Neural cell (in vitro differentiated cells): ENCODE measurements around the gene ZNF513. TPM values are rescaled to one million over a fixed set of nuclear protein-coding genes. Genes with fewer than 3 reads are reported as not detected.
A peak's percentile ranks its signal among the peaks of the same experiment; 100 is the strongest.

Experiments used
- H2AFZ ChIP-seq: fragments of 200-600, 300-800 bp; sonication (generic), shearing (Covaris generic); 2 replicates; pipeline ENCODE4 v1.6.0; 2014; ENCODE audit warnings: low read depth, mild to moderate bottlenecking, antibody characterized with exemption, low read length, moderate library complexity
- H3F3A ChIP-seq: fragments of 200-600 bp; shearing (Covaris generic); 2 replicates; pipeline ENCODE4 v1.6.1; 2016; ENCODE audit warnings: mild to moderate bottlenecking, moderate library complexity, mixed read lengths, antibody characterized with exemption, low read length; ENCODE audit not compliant: insufficient read depth, poor library complexity, severe bottlenecking
- H3K27ac ChIP-seq: fragments of 200-600, 300-800 bp; sonication (generic), shearing (Covaris generic); 2 replicates; pipeline ENCODE4 v1.5.1; 2014; ENCODE audit warnings: mild to moderate bottlenecking, low read length, moderate library complexity
- H3K27me3 ChIP-seq: fragments of 300-800, 200-600 bp; sonication (generic), shearing (Covaris generic); 2 replicates; pipeline ENCODE4 v1.6.0; 2014; ENCODE audit warnings: mild to moderate bottlenecking, low read depth, low read length, moderate library complexity; ENCODE audit not compliant: insufficient read depth
- H3K36me3 ChIP-seq: fragments of 300-800, 200-600 bp; sonication (generic), shearing (Covaris generic); 2 replicates; pipeline ENCODE4 v1.5.1; 2014; ENCODE audit warnings: mild to moderate bottlenecking, antibody characterized with exemption, low read length, moderate library complexity; ENCODE audit not compliant: insufficient read depth
- H3K4me2 ChIP-seq: fragments of 300-800, 200-600 bp; sonication (generic), shearing (Covaris generic); 2 replicates; pipeline ENCODE4 v1.6.0; 2014; ENCODE audit warnings: mild to moderate bottlenecking, low read length
- H3K4me3 ChIP-seq: fragments of 300-800, 200-600 bp; sonication (generic), shearing (Covaris generic); 2 replicates; pipeline ENCODE4 v1.5.1; 2014; ENCODE audit warnings: mild to moderate bottlenecking, low read length, moderate library complexity
- H3K79me2 ChIP-seq: fragments of 200-600 bp; shearing (Covaris generic); replicated peaks from 2 replicates; pipeline ENCODE4 v1.6.0; 2014; ENCODE audit warnings: mild to moderate bottlenecking, low read length, moderate library complexity; ENCODE audit not compliant: insufficient read depth
- H3K9ac ChIP-seq: fragments of 300-800, 200-600 bp; sonication (generic), shearing (Covaris generic); 2 replicates; pipeline ENCODE4 v1.6.1; 2016; ENCODE audit warnings: mild to moderate bottlenecking, low read length, mixed read lengths
- H3K9me2 ChIP-seq: fragments of 200-600 bp; shearing (Covaris generic); 2 replicates; pipeline ENCODE4 v1.6.1; 2016; ENCODE audit warnings: mild to moderate bottlenecking, low read length, mixed read lengths; ENCODE audit not compliant: insufficient read depth
- H3K9me3 ChIP-seq: fragments of 200-600, 300-800 bp; sonication (generic), shearing (Covaris generic); 2 replicates; pipeline ENCODE4 v1.6.1; 2016; ENCODE audit warnings: mild to moderate bottlenecking, mixed run types, low read length, moderate library complexity, mixed read lengths
- H4K20me1 ChIP-seq: fragments of 200-600 bp; shearing (Covaris generic); 2 replicates; pipeline ENCODE4 v1.6.1; 2016; ENCODE audit warnings: mild to moderate bottlenecking, mixed run types; ENCODE audit not compliant: insufficient read depth
- CTCF ChIP-seq: fragments of 450-650 bp; IDR thresholded peaks from 2 replicates; pipeline ENCODE4 v1.5.1; 2014; ENCODE audit warnings: antibody characterized with exemption, mild to moderate bottlenecking, moderate library complexity; ENCODE audit not compliant: poor library complexity, severe bottlenecking
- EP300 ChIP-seq: fragments of 450-650 bp; conservative IDR thresholded peaks from 2 replicates; pipeline ENCODE4 v1.6.1; 2014; ENCODE audit warnings: antibody characterized with exemption, mild to moderate bottlenecking, moderate library complexity; ENCODE audit not compliant: poor library complexity, severe bottlenecking
- EZH2 ChIP-seq: fragments of 200-600, 300-800 bp; shearing (Covaris generic), sonication (generic); IDR thresholded peaks from 2 replicates; pipeline ENCODE4 v1.6.1; 2014; ENCODE audit warnings: antibody characterized with exemption, low read length, borderline replicate concordance, mild to moderate bottlenecking; ENCODE audit not compliant: insufficient read depth, poor library complexity, severe bottlenecking
- MXI1 ChIP-seq: fragments of 450-650 bp; conservative IDR thresholded peaks from 2 replicates; pipeline ENCODE4 v1.6.1; 2014; ENCODE audit warnings: antibody characterized with exemption, mild to moderate bottlenecking; ENCODE audit not compliant: poor library complexity, severe bottlenecking
- POLR2AphosphoS5 ChIP-seq: IDR thresholded peaks from 2 replicates; pipeline ENCODE4 v1.6.1; 2012
- RAD21 ChIP-seq: fragments of 450-650 bp; conservative IDR thresholded peaks from 2 replicates; pipeline ENCODE4 v1.6.1; 2014; ENCODE audit warnings: antibody characterized with exemption, mild to moderate bottlenecking, moderate library complexity
- REST ChIP-seq: IDR thresholded peaks from 2 replicates; pipeline ENCODE4 v1.6.1; 2012; ENCODE audit warnings: borderline replicate concordance
- SMC3 ChIP-seq: fragments of 450-650 bp; conservative IDR thresholded peaks from 2 replicates; pipeline ENCODE4 v1.6.1; 2014; ENCODE audit warnings: antibody characterized with exemption, mild to moderate bottlenecking, moderate library complexity; ENCODE audit not compliant: poor library complexity
- TAF1 ChIP-seq: IDR thresholded peaks from 2 replicates; pipeline ENCODE4 v1.6.1; 2012; ENCODE audit warnings: low read depth
- polyA plus RNA-seq: library from polyadenylated mRNA; depleted of rRNA; stranded (reverse); fragments of >200 nt; gene quantifications from 2 replicates; pipeline ENCODE4 v1.2.3, GENCODE V29; 2014

Gene ZNF513
- polyA plus RNA-seq, 1 donor from 2014 or later: 40.5 TPM

- Histone ChIP-seq H3K4me2 (no peak overlapping the region), H3K9me3 (no peaks in the 10 kb centered on the region), H3F3A (no peaks in the 10 kb centered on the region), H3K9ac (no peak overlapping the region), H3K79me2 (peaks cover 13% of the 10 kb centered on the region), H3K27me3 (no peaks in the 10 kb centered on the region), H4K20me1 (no peaks in the 10 kb centered on the region), H3K27ac (no peak overlapping the region), H2AFZ (no peak overlapping the region), H3K36me3 (no peaks in the 10 kb centered on the region), H3K9me2 (no peaks in the 10 kb centered on the region), H3K4me3 (no peak overlapping the region)
- TF ChIP-seq RAD21: no peak
- no peak for TF ChIP-seq SMC3
- no peak for TF ChIP-seq POLR2AphosphoS5
- TF ChIP-seq EZH2: no peak
- no peak for TF ChIP-seq REST
- no peak for TF ChIP-seq TAF1
- TF ChIP-seq CTCF: no peak
- no peak for TF ChIP-seq MXI1
Measured at GRCh38 chr2:27412419-27413152, 32.1 kb upstream of the ZNF513 start.

DNA sequence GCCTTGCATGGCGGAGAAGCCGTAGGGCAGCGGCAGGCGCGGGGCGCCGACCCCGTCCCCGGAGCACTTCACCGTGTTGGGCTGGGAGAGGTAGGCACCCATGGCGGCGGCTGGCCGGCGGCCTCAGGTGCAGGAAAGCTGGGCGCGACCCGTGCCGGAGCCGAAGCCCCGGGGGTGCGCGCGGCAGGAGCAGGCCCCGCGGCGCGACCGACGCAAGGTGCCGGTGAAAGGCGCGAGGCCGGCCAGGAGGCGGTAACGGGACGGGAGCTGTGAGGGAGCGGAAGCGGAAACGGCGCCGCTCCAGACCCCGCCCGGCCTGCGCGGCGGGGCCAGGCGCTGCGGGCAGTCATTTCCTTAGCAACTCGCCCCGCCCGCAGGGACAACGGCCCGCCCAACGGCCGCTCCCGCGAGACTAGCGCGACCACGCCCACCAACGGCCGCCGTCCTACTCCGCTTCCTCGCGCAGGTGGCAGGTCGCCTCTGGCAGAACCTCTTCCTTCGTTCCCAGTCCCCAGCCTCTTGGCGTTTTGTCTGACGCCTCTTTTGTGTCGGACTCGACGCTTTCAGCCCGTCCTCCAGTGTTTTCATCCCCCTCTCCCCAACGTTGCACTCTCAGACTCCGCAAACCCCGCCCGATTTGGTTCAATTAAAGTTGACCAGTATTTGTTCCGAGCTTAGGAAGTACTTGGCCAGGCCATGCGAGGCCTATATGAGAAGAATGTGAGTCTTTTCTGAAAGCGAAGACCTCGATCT is 29.0 kb upstream of the ZNF513 start, which contains the start of gene PPM1G:
TSS of gene PPM1G (minus strand) at position 271 of the 753 bp plus-strand sequence. CDS start at position 102, 169 bp downstream.
- Histone ChIP-seq H3K4me2 (peak within 1 kb of the TSS; percentile 97), H2AFZ (peak within 1 kb of the TSS; percentile 78)
- TF ChIP-seq CTCF: peak; percentile 17
- TF ChIP-seq EZH2: no peak
- peak; percentile 91 for TF ChIP-seq MXI1
- TF ChIP-seq SMC3: no peak
- TF ChIP-seq POLR2AphosphoS5: peak; percentile 91
- peak; percentile 65 for TF ChIP-seq TAF1
- TF ChIP-seq REST: peak; percentile 45
- TF ChIP-seq EP300: peak; percentile 21
- peak; percentile 26 for TF ChIP-seq RAD21

More for the DNA sequence above, 29.0 kb upstream of the ZNF513 start, which contains the start of gene PPM1G:
- Histone ChIP-seq H3K36me3 (no peaks in the 10 kb centered on the region), H3K9ac (peak within 1 kb of the TSS; percentile 82), H3K9me2 (no peaks in the 10 kb centered on the region), H3K79me2 (peaks cover 37% of the 10 kb centered on the region), H3K9me3 (no peaks in the 10 kb centered on the region), H3K27me3 (no peaks in the 10 kb centered on the region), H3F3A (no peaks in the 10 kb centered on the region), H4K20me1 (no peaks in the 10 kb centered on the region), H3K27ac (peak within 1 kb of the TSS; percentile 83), H3K4me3 (peak within 1 kb of the TSS; percentile 90)
